ENCODE measurements around the gene ABR. TPM values are rescaled to one million over a fixed set of nuclear protein-coding genes. Genes with fewer than 3 reads are reported as not detected.
A peak's percentile ranks its signal among the peaks of the same experiment; 100 is the strongest.
"Not testable (repeated sequence)": the region's sequence is repeated elsewhere in the genome, so short reads cannot be mapped to it uniquely, and the experiment has no call there.

The ABR gene
- total and polyA plus RNA-seq, 5 donors from 2014 or later: 13.2 to 116 (median 18.3) TPM

GRCh38 chr17:978103-979093, 201.4 kb downstream of the ABR start:
- no peaks in the 10 kb centered on the region for H3K9me3 ChIP-seq (ENCODE audit: control insufficient read depth in 2 of 2, low read length in 2 of 2)
- H3K36me3 ChIP-seq (ENCODE audit: control insufficient read depth, insufficient read depth, low read length): no peaks in the 10 kb centered on the region
- Mint-ChIP-seq H3K4me3 (peak overlapping the region; percentile 83 to 91 (median 88)), H3K9me3 (peaks cover 0 to 1% (median 0%) of the 10 kb centered on the region in 7 donors), H3K27me3 (peaks cover 43% of the 10 kb centered on the region), H3K4me1 (peaks cover 7 to 21% (median 13%) of the 10 kb centered on the region in 4 donors), H3K36me3 (no peaks in the 10 kb centered on the region), H3K27ac (peak overlapping the region in 1 of 3 donors; percentile 32)
- peaks cover 22% of the 10 kb centered on the region for H3K27me3 ChIP-seq (ENCODE audit: control insufficient read depth, insufficient read depth, low read length)
- DNase-seq (no peak), ATAC-seq (ENCODE audit: low read depth in 2 of 2) (no peak)
- no peak overlapping the region for H3K4me3 ChIP-seq (ENCODE audit: low read depth, low read length)
- H3K27ac ChIP-seq (ENCODE audit: insufficient read depth, low read length, poor library complexity, severe bottlenecking): no peak overlapping the region
- H3K4me1 ChIP-seq (ENCODE audit: control insufficient read depth, insufficient read depth, low read length, poor library complexity, severe bottlenecking): peaks cover 24% of the 10 kb centered on the region

- DNase-seq (no peak), ATAC-seq (ENCODE audit: low read depth in 2 of 2) (no peak)
- Mint-ChIP-seq H3K27ac (no peak overlapping the region), H3K4me1 (peaks cover 7 to 21% (median 13%) of the 10 kb centered on the region in 4 donors), H3K9me3 (peaks cover 0 to 1% (median 0%) of the 10 kb centered on the region in 7 donors), H3K36me3 (no peaks in the 10 kb centered on the region), H3K4me3 (peak overlapping the region in 2 of 4 donors; percentile 84 to 89), H3K27me3 (peaks cover 43% of the 10 kb centered on the region)
- no peak overlapping the region for H3K4me3 ChIP-seq (ENCODE audit: low read depth, low read length)
- no peaks in the 10 kb centered on the region for H3K9me3 ChIP-seq (ENCODE audit: control insufficient read depth in 2 of 2, low read length in 2 of 2)
- H3K4me1 ChIP-seq (ENCODE audit: control insufficient read depth, insufficient read depth, low read length, poor library complexity, severe bottlenecking): peaks cover 24% of the 10 kb centered on the region
- no peaks in the 10 kb centered on the region for H3K36me3 ChIP-seq (ENCODE audit: control insufficient read depth, insufficient read depth, low read length)
- peaks cover 22% of the 10 kb centered on the region for H3K27me3 ChIP-seq (ENCODE audit: control insufficient read depth, insufficient read depth, low read length)
- no peak overlapping the region for H3K27ac ChIP-seq (ENCODE audit: insufficient read depth, low read length, poor library complexity, severe bottlenecking)
These were observed 202.6 kb downstream of the ABR start for GRCh38 chr17:977166-977565.

GRCh38 chr17:976312-976711, 203.5 kb downstream of the ABR start:
- H3K4me1 Mint-ChIP-seq: peaks cover 7 to 21% (median 12%) of the 10 kb centered on the region in 4 donors
- ATAC-seq (ENCODE audit: low read depth in 2 of 2): no peak
- H3K27ac Mint-ChIP-seq: no peak overlapping the region

DNA sequence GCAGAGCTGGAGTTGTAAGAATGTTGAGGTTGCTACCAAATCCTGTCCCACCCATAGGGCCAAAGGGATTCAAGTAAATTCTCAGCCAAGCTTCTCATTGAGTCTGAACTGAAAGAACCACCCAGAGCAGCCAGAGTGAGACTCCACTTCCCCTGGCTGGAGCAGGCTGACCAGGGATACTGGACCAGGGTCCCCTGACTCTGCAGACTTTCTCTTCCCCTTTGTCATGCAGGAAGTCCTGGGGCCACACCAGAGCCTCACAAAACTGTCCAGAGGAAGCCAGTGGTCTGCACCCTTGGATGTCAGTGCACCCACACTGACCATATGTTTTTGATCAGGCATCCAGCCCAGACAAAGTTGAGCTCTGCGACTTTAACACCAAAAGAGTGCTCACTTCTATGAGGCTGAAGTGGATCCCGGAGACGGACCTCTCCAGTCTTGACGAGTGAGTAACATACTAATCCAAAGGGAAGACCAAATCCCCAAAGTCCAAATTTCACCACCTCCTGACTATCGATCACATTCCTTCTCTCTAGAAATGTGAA, 204.3 kb downstream of the ABR start:
- Histone ChIP-seq H3K4me3 (ENCODE audit: low read depth, low read length) (no peak overlapping the region), H3K27me3 (ENCODE audit: control insufficient read depth, insufficient read depth, low read length) (peaks cover 24% of the 10 kb centered on the region)

More at GRCh38 chr17:976312-976711, 203.5 kb downstream of the ABR start:
- no peaks in the 10 kb centered on the region for H3K36me3 ChIP-seq (ENCODE audit: control insufficient read depth, insufficient read depth, low read length)
- no peak for DNase-seq
- no peaks in the 10 kb centered on the region for H3K9me3 ChIP-seq (ENCODE audit: control insufficient read depth in 2 of 2, low read length in 2 of 2)
- H3K4me1 ChIP-seq (ENCODE audit: control insufficient read depth, insufficient read depth, low read length, poor library complexity, severe bottlenecking): peaks cover 23% of the 10 kb centered on the region
- peak overlapping the region in 2 of 4 donors; percentile 3 to 69 for H3K4me3 Mint-ChIP-seq
- no peak overlapping the region for H3K27ac ChIP-seq (ENCODE audit: insufficient read depth, low read length, poor library complexity, severe bottlenecking)
- peaks cover 0 to 1% (median 0%) of the 10 kb centered on the region in 7 donors for H3K9me3 Mint-ChIP-seq
- H3K27me3 Mint-ChIP-seq: peaks cover 43% of the 10 kb centered on the region
- peaks cover 22% of the 10 kb centered on the region for H3K27me3 ChIP-seq (ENCODE audit: control insufficient read depth, insufficient read depth, low read length)
- no peak overlapping the region for H3K4me3 ChIP-seq (ENCODE audit: low read depth, low read length)
- no peaks in the 10 kb centered on the region for H3K36me3 Mint-ChIP-seq

GRCh38 chr17:974778-975177, 205.0 kb downstream of the ABR start:
- not testable (repeated sequence) for ATAC-seq (ENCODE audit: low read depth in 2 of 2); H3K27ac Mint-ChIP-seq; H3K36me3 Mint-ChIP-seq; H3K9me3 ChIP-seq (ENCODE audit: control insufficient read depth in 2 of 2, low read length in 2 of 2); H3K4me1 ChIP-seq (ENCODE audit: control insufficient read depth, insufficient read depth, low read length, poor library complexity, severe bottlenecking); H3K27ac ChIP-seq (ENCODE audit: insufficient read depth, low read length, poor library complexity, severe bottlenecking); DNase-seq; H3K4me3 Mint-ChIP-seq; H3K4me1 Mint-ChIP-seq; H3K9me3 Mint-ChIP-seq; H3K4me3 ChIP-seq (ENCODE audit: low read depth, low read length); H3K36me3 ChIP-seq (ENCODE audit: control insufficient read depth, insufficient read depth, low read length)
- peaks cover 50% of the 10 kb centered on the region for H3K27me3 Mint-ChIP-seq
- H3K27me3 ChIP-seq (ENCODE audit: control insufficient read depth, insufficient read depth, low read length): peaks cover 27% of the 10 kb centered on the region

More for the DNA sequence above, 204.3 kb downstream of the ABR start:
- H3K9me3 ChIP-seq (ENCODE audit: control insufficient read depth in 2 of 2, low read length in 2 of 2): no peaks in the 10 kb centered on the region
- peaks cover 0 to 1% (median 0%) of the 10 kb centered on the region in 7 donors for H3K9me3 Mint-ChIP-seq
- H3K36me3 Mint-ChIP-seq: no peaks in the 10 kb centered on the region
- ATAC-seq (ENCODE audit: low read depth in 2 of 2): no peak
- peaks cover 2 to 14% (median 7%) of the 10 kb centered on the region in 4 donors for H3K4me1 Mint-ChIP-seq
- H3K27ac Mint-ChIP-seq: no peak overlapping the region
- DNase-seq: no peak
- no peaks in the 10 kb centered on the region for H3K36me3 ChIP-seq (ENCODE audit: control insufficient read depth, insufficient read depth, low read length)
- H3K4me1 ChIP-seq (ENCODE audit: control insufficient read depth, insufficient read depth, low read length, poor library complexity, severe bottlenecking): peaks cover 15% of the 10 kb centered on the region
- H3K4me3 Mint-ChIP-seq: no peak overlapping the region
- H3K27me3 Mint-ChIP-seq: peaks cover 46% of the 10 kb centered on the region
- no peak overlapping the region for H3K27ac ChIP-seq (ENCODE audit: insufficient read depth, low read length, poor library complexity, severe bottlenecking)

GRCh38 chr17:973053-973452, 206.7 kb downstream of the ABR start:
- ATAC-seq (ENCODE audit: low read depth in 2 of 2) (no peak), DNase-seq (no peak)
- H3K36me3 ChIP-seq (ENCODE audit: control insufficient read depth, insufficient read depth, low read length): no peaks in the 10 kb centered on the region
- no peak overlapping the region for H3K4me3 Mint-ChIP-seq
- peaks cover 1% of the 10 kb centered on the region for H3K4me1 ChIP-seq (ENCODE audit: control insufficient read depth, insufficient read depth, low read length, poor library complexity, severe bottlenecking)
- peaks cover 0 to 7% (median 4%) of the 10 kb centered on the region in 4 donors for H3K4me1 Mint-ChIP-seq
- no peak overlapping the region for H3K4me3 ChIP-seq (ENCODE audit: low read depth, low read length)
- no peaks in the 10 kb centered on the region for H3K9me3 ChIP-seq (ENCODE audit: control insufficient read depth in 2 of 2, low read length in 2 of 2)
- no peak overlapping the region for H3K27ac ChIP-seq (ENCODE audit: insufficient read depth, low read length, poor library complexity, severe bottlenecking)
- H3K27ac Mint-ChIP-seq: no peak overlapping the region
- no peaks in the 10 kb centered on the region for H3K36me3 Mint-ChIP-seq
- H3K9me3 Mint-ChIP-seq: no peaks in the 10 kb centered on the region
- H3K27me3 Mint-ChIP-seq: peaks cover 58% of the 10 kb centered on the region
- H3K27me3 ChIP-seq (ENCODE audit: control insufficient read depth, insufficient read depth, low read length): peaks cover 29% of the 10 kb centered on the region

DNA sequence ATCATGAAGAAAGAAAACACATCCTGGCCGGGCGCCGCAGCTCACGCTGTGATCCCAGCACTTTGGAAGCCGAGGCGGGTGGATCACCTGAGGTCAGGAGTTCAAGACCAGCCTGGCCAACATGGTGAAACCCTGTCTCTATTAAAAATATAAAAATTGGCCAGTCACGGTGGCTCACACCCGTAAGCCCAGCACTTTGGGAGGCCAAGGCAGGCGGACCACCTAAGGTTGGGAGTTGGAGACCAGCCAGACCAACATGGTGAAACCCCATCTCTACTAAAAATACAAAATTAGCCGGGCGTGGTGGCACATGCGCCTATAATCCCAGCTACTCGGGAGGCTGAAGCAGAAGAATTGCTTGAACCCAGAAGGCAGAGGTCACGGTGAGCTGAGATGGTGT, 207.9 kb downstream of the ABR start:
- peaks cover 47% of the 10 kb centered on the region for H3K27me3 Mint-ChIP-seq
- not testable (repeated sequence) for H3K27ac ChIP-seq (ENCODE audit: insufficient read depth, low read length, poor library complexity, severe bottlenecking); ATAC-seq (ENCODE audit: low read depth in 2 of 2); H3K4me1 ChIP-seq (ENCODE audit: control insufficient read depth, insufficient read depth, low read length, poor library complexity, severe bottlenecking); H3K27ac Mint-ChIP-seq; H3K4me1 Mint-ChIP-seq; H3K4me3 ChIP-seq (ENCODE audit: low read depth, low read length); DNase-seq; H3K4me3 Mint-ChIP-seq; H3K36me3 Mint-ChIP-seq; H3K9me3 ChIP-seq (ENCODE audit: control insufficient read depth in 2 of 2, low read length in 2 of 2); H3K9me3 Mint-ChIP-seq; H3K36me3 ChIP-seq (ENCODE audit: control insufficient read depth, insufficient read depth, low read length)
- H3K27me3 ChIP-seq (ENCODE audit: control insufficient read depth, insufficient read depth, low read length): peaks cover 19% of the 10 kb centered on the region
